ENCODE measurements around the gene HMCN2.

The HMCN2 gene

DNA sequence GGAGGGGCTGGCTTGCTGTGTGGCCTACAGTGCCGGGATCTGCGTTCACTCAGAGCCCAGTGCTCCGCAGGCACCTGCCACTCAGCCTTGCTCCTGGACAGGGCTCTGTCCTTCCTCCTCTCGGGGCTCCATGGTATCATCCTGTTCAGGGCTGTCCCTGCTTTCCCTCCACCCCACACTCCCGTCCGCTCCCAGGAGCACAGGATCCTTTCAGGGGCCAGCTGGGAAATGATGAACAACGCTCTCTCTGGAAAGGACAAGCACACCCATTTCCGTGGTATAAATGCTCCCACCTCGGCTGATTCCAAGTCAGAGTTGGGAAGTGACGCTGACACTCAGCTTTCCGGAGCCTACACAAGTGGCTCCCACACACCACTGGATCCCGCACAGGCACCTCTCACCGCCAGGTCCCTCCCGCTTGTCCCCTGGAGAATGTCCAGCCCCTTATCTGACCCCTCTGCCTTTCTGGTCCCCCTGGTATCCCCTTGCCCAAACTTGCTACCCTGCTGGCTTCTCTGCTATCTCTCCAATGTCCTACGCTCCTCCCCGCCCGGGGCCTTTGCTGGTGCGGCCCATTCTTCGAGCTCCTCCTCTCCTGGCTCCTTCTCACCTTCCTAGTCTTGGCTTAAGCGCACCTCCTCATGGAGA is 21.3 kb downstream of the HMCN2 start:
- H3K4me3 ChIP-seq (replicated peaks; ENCODE audit: low read depth, low read length), result no peak overlapping the region
- TF ChIP-seq, protein P1, sequence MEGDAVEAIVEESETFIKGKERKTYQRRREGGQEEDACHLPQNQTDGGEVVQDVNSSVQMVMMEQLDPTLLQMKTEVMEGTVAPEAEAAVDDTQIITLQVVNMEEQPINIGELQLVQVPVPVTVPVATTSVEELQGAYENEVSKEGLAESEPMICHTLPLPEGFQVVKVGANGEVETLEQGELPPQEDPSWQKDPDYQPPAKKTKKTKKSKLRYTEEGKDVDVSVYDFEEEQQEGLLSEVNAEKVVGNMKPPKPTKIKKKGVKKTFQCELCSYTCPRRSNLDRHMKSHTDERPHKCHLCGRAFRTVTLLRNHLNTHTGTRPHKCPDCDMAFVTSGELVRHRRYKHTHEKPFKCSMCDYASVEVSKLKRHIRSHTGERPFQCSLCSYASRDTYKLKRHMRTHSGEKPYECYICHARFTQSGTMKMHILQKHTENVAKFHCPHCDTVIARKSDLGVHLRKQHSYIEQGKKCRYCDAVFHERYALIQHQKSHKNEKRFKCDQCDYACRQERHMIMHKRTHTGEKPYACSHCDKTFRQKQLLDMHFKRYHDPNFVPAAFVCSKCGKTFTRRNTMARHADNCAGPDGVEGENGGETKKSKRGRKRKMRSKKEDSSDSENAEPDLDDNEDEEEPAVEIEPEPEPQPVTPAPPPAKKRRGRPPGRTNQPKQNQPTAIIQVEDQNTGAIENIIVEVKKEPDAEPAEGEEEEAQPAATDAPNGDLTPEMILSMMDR (IDR thresholded peaks at IDR 0.05; ENCODE audit: low read length, missing control alignments), result no peak
- DNase-seq (ENCODE audit: low read depth), result no peak

DNA sequence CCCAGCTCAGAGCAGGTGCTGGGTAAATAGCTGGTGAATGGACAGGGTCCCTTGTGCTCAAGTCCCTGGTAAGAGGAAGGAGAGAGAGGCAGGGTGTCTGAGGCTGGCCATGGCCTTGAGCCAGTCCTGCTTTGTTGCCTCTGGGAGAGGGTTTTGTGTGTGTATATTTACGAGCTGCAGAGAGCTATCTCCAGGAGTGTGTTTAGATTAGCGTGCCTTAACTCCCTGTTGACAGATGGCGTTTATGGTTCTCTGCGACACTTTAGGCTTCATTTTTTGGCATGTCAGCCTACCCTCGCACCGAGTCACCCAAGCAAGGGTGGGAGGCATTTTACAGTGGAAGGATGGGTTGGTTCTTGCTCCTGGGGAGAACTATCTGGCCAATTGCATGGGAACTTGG is 22.2 kb downstream of the HMCN2 start:
- H3K4me3 ChIP-seq (replicated peaks; ENCODE audit: low read depth, low read length), result no peak overlapping the region
- DNase-seq (ENCODE audit: low read depth), result no peak
- TF ChIP-seq, protein P1 (IDR thresholded peaks at IDR 0.05; ENCODE audit: low read length, missing control alignments), result no peak

DNA sequence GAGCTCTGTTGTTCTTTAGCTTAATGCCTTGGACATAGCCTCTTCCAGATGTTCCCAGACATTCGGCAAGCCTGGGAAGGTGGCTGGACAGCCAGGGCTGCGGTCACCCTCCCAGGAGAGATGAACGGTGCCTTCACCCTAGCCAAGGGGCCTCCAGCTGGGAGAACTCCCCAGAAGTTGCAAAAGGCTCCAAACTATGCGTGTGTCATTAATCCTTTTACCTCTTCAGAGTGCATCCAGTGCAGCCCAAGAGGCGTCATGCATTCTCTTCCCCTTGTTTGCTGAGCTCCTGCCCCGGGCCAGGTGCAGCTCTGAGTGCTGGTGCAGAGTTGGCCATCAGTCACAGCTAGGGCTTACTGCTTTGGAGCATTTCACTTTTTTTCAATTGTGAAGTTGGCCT is 22.8 kb downstream of the HMCN2 start:
- no peak overlapping the region for H3K4me3 ChIP-seq (replicated peaks; ENCODE audit: low read depth, low read length)
- no peak for DNase-seq (ENCODE audit: low read depth)
- TF ChIP-seq, protein P1 (IDR thresholded peaks at IDR 0.05; ENCODE audit: low read length, missing control alignments), result no peak

DNA sequence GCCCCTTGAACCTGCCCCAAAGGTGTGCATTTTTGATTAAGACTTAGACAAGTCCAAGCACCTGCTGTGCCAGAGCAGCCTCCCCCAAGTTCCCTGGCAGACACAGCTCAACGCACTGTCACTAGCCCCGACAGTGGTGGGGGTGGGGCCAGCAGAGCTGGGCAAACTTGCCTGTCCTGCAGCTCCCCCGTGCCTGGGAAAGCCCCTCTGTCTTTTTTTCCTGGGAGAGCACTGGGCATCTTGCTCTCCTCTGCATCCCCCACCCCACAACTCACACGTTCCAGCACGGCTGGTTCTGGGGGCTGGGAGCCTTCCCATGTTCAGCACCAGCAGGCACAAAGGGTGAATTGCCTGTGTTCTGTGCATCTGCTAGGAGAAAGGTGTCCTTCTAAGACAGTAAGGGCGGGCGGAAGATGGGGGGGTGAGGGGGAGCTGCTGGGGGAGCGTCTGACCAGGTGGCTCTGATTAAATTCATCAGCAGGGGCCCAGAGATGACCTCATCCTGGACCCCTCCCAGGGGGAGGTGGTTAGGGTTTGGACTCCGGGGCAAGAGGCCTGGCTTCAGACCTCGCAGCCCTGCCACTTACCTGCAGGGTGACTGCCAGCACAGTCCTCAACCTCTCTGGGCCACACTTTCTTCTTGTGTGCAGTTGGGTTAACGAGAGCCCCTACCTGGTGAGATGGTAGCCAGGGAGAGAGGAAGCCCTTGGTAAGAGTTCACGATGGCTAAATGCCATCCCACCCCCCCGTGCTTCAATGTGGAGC is 23.5 kb downstream of the HMCN2 start:
- no peak for DNase-seq (ENCODE audit: low read depth)
- TF ChIP-seq, protein P1 (IDR thresholded peaks at IDR 0.05; ENCODE audit: low read length, missing control alignments), result no peak
- H3K4me3 ChIP-seq (replicated peaks; ENCODE audit: low read depth, low read length), result no peak overlapping the region

DNA sequence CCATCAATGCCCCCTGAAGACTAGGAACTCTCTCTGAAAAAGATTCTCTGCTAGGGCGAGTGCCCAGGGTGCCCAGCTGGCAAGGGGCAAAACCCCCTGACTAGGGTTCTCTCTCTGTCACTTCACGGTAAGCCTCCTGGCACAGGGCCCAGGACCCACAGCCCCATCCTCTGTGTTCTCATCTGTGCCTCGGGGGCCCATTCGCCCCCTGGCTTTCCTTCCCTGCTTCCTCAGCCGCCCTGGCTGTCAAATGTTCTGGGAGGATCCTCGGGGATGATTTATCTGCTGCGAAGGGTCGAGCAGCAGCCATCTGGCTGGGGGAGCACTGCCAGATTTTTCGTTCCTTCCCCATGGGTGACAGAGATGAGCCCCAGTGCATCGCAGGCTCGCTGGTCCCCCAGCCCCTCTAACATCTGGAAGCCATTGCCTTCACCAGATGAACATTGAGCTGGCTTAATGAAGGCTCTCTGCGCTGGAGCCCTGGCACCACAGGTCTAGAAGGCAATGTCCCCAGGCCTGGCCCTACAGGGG is 24.2 kb downstream of the HMCN2 start:
- DNase-seq (ENCODE audit: low read depth), result no peak
- no peak overlapping the region for H3K4me3 ChIP-seq (replicated peaks; ENCODE audit: low read depth, low read length)
- TF ChIP-seq, protein P1 (IDR thresholded peaks at IDR 0.05; ENCODE audit: low read length, missing control alignments), result no peak

DNA sequence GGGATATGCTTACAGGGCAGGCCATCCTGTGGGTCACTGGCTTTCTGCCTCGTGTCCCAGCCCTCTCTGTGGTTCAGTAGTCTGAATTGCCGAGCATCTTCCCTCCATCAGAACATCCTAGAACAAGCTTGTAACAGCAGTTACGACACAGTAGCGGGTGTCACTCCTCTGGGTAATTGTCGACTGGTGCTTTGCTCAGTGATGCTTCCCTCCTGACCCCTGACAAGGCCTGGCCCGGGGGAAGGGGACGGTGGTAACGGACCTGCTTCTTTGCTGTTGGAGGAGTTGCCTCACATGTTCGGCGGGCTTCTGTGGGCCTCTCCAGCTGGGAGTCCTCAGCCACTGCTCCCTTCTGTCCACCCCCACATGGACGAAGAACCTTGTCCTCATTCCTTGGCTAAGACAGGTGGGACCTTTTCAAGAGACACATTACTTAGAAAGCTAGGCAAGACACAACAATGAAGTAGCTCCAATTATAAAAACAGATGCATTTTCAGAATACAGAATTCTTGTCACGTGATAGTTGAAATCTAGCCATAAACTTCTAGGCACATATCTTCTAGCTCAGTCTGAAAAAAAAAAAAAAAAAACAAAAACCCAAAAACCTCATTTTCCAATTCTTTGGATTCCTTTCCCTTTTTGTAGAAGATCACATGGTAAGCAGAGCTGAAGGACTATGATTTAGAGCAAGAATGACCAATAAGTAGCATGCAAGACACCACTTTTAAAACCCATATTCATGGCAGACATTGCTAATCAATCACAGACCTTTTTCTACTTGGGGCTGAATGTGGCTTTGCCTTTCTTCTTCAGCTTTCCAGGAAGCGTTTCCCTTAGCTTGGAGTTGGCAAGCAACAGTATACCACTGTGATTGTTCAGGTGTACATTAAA is 25.0 kb downstream of the HMCN2 start:
- H3K4me3 ChIP-seq (replicated peaks; ENCODE audit: low read depth, low read length), result no peak overlapping the region
- DNase-seq (ENCODE audit: low read depth), result no peak
- TF ChIP-seq, protein P1 (IDR thresholded peaks at IDR 0.05; ENCODE audit: low read length, missing control alignments), result no peak

All from fibroblast of pulmonary artery (primary cell).